NCI-H526 treated with DMSO at 0.1 percent for 48 hours (cell line): ENCODE results near the gene FARS2.

Experiments
- DNase-seq: peaks from one replicate; lab custom pipeline; 2025; lab: John Stamatoyannopoulos, UW

FARS2 gene

GRCh38 chr6:5249451-5250122 lies 11.7 kb upstream of the FARS2 start:
- no peak for DNase-seq

- no peak for DNase-seq
Observed at GRCh38 chr6:5250451-5250850, 10.9 kb upstream of the FARS2 start.

- DNase-seq, result peak; percentile 49
Observed at GRCh38 chr6:5250911-5251310, 10.4 kb upstream of the FARS2 start.

- no peak for DNase-seq
Observed at GRCh38 chr6:5256952-5257351, 4.4 kb upstream of the FARS2 start.

- DNase-seq, result no peak
Observed at GRCh38 chr6:5257400-5257799, 3.9 kb upstream of the FARS2 start.

GRCh38 chr6:5259428-5259827 lies 1.9 kb upstream of the FARS2 start:
- DNase-seq, result no peak

GRCh38 chr6:5260111-5260620 lies 1.1 kb upstream of the FARS2 start:
- DNase-seq, result peak; percentile 72

- DNase-seq, result no peak
Observed at GRCh38 chr6:5261545-5262109, 314 bp downstream of the FARS2 start.

- DNase-seq, result no peak
Observed at GRCh38 chr6:5266423-5266822, 5.1 kb downstream of the FARS2 start.

GRCh38 chr6:5270093-5270680 lies 8.9 kb downstream of the FARS2 start:
- no peak for DNase-seq

GRCh38 chr6:5271926-5272325 lies 10.6 kb downstream of the FARS2 start:
- no peak for DNase-seq

GRCh38 chr6:5274231-5274630 lies 12.9 kb downstream of the FARS2 start:
- DNase-seq, result no peak

- DNase-seq, result no peak
Observed at GRCh38 chr6:5275497-5275896, 14.2 kb downstream of the FARS2 start.

- no peak for DNase-seq
Observed at GRCh38 chr6:5276581-5276980, 15.3 kb downstream of the FARS2 start.

GRCh38 chr6:5277589-5277988 lies 16.3 kb downstream of the FARS2 start:
- DNase-seq, result no peak

GRCh38 chr6:5278047-5278446 lies 16.7 kb downstream of the FARS2 start:
- no peak for DNase-seq

GRCh38 chr6:5278565-5279120 lies 17.3 kb downstream of the FARS2 start:
- DNase-seq, result no peak

GRCh38 chr6:5279891-5280338 lies 18.6 kb downstream of the FARS2 start:
- no peak for DNase-seq

- no peak for DNase-seq
Observed at GRCh38 chr6:5280920-5281319, 19.6 kb downstream of the FARS2 start.

- DNase-seq, result no peak
Observed at GRCh38 chr6:5282191-5282623, 20.9 kb downstream of the FARS2 start.

- no peak for DNase-seq
Observed at GRCh38 chr6:5285081-5285480, 23.8 kb downstream of the FARS2 start.

- no peak for DNase-seq
Observed at GRCh38 chr6:5285526-5285925, 24.2 kb downstream of the FARS2 start.

GRCh38 chr6:5286780-5287179 lies 25.5 kb downstream of the FARS2 start:
- DNase-seq, result no peak
